Transverse colon (tissue), 4 donors: Measurements from ENCODE around the gene NWD2. TPM values are rescaled to one million over a fixed set of nuclear protein-coding genes. Genes with fewer than 3 reads are reported as not detected.
"Not testable (repeated sequence)": the region's sequence is repeated elsewhere in the genome, so short reads cannot be mapped to it uniquely, and the experiment has no call there.

Experiments
- DNase-seq: peaks from one replicate; pipeline ENCODE4 v3.0.0-alpha.2; 2019
- H3K27ac ChIP-seq, 4 donors: fragments of 200-600 bp; sonication (generic); 2 replicates each; pipeline ENCODE4 v1.5.1; 2016 to 2018; ENCODE audit warnings: inconsistent platforms in 4 of 4
- H3K27me3 ChIP-seq: fragments of 200-600 bp; sonication (generic); 2 replicates; pipeline ENCODE4 v1.5.1; 2017; ENCODE audit warnings: inconsistent platforms
- H3K36me3 ChIP-seq, 4 donors: fragments of 200-600 bp; sonication (generic); 2 replicates each; pipeline ENCODE4 v1.5.1; 2017 to 2019; ENCODE audit warnings: inconsistent platforms in 4 of 4
- H3K4me1 ChIP-seq, 4 donors: fragments of 200-600 bp; sonication (generic); 2 replicates each; pipeline ENCODE4 v1.5.1; 2017 to 2020; ENCODE audit warnings: inconsistent platforms in 4 of 4
- H3K4me3 ChIP-seq, 4 donors: fragments of 200-600 bp; sonication (generic); 1 replicate in 1 of 4; 2 replicates in 3 of 4; pipeline versions ENCODE4 v1.5.1 to v1.6.1; 2017 to 2019; ENCODE audit warnings: inconsistent platforms in 4 of 4
- H3K9me3 ChIP-seq, 2 donors: fragments of 200-600 bp; sonication (generic); 2 replicates each; pipeline ENCODE4 v1.5.1; 2017 to 2019; ENCODE audit warnings: inconsistent platforms in 2 of 2
- EP300 ChIP-seq: sonication (generic); formaldehyde crosslinking; IDR thresholded peaks from one replicate; pipeline ENCODE4 v1.6.1; 2017; ENCODE audit warnings: antibody characterized with exemption, low read depth
- POLR2A ChIP-seq: fragments of 450-650 bp; IDR thresholded peaks from one replicate; pipeline ENCODE4 v1.6.1; 2016; ENCODE audit warnings: antibody characterized with exemption, mild to moderate bottlenecking, moderate library complexity
- POLR2AphosphoS5 ChIP-seq, 3 donors: sonication (generic); formaldehyde crosslinking; IDR thresholded peaks; one replicate each; pipeline ENCODE4 v1.6.1; 2016; ENCODE audit warnings: antibody characterized with exemption in 3 of 3
- WGBS, 2 donors: methylation state at CpG; one replicate each; pipeline ENCODE4 v1.1.5; 2018; ENCODE audit warnings: low coverage in 1 of 2; 5-methylcytosine and 5-hydroxymethylcytosine counted together
- in situ Hi-C, 4 donors: fragments of 200-750 bp; cut with MboI; loops; one replicate each; pipeline versions ENCODE4 v1.15.0 to v1.15.1; 2017; ENCODE audit warnings: low sequenced_read_pairs in 3 of 4, low pct_ligation_motif_present in 1 of 4, low pct_unique_long_range_greater_than_20kb in 1 of 4
- intact Hi-C: fragments of 100-400 bp; cut with DNase I; formaldehyde crosslinking; loops from one replicate; pipeline ENCODE4 v1.15.1; 2023; ENCODE audit warnings: low total_unique reads
- total RNA-seq, 4 donors: library from RNA; depleted of rRNA; stranded (reverse); fragments of >200 nt; gene quantifications; one replicate each; pipeline ENCODE4 v1.1.0, GENCODE V29; 2016
- TF ChIP-seq, protein P1 (sequence below), 5 experiments: fragments of 200-600 bp in 3 of 5; fragments of 450-650 bp in 2 of 5; sonication (generic) in 3 of 5; IDR thresholded peaks; 1 replicate in 2 of 5; 2 replicates in 3 of 5; pipeline ENCODE4 v1.5.1; 2016 to 2017; ENCODE audit warnings: antibody characterized with exemption in 5 of 5, inconsistent platforms in 3 of 5, mild to moderate bottlenecking in 2 of 5, moderate library complexity in 1 of 5

The NWD2 gene
- total RNA-seq, 4 donors from 2014 or later, result 0.48 to 0.55 TPM; not detected in 2

DNA sequence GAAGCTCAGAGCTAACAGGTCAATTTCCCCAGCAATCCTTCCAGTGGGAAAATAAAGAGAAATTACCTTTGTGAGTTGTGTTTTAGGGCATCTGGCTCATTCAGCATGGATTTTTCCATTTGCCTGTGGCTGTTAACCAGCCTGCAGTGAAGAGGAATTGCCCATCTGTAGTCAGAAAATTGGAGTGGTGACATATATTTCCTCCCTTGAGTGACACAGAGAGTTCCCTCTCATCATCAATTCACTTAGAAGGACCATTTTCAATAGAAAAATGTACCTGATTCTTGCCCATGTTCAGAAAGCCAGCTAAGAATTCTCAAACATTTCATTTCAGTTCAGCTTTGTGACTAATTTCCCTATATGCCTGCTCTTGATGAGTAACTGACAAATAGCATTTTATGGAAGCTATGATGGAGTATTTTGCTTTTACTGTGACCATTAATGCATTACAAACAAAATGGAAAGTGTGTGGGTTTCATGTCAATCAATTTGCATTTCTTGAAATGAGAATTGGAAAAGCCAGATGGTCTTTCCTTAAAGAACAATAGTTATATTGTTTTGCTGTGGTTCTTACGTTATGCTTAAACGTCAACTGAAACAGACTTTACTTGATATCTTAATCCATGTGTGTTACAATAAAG lies 155.8 kb downstream of the NWD2 start:
- in situ Hi-C loops (no loop called here), intact Hi-C loops (no loop called here)
- TF ChIP-seq EP300, result no peak
- TF ChIP-seq, protein P1, sequence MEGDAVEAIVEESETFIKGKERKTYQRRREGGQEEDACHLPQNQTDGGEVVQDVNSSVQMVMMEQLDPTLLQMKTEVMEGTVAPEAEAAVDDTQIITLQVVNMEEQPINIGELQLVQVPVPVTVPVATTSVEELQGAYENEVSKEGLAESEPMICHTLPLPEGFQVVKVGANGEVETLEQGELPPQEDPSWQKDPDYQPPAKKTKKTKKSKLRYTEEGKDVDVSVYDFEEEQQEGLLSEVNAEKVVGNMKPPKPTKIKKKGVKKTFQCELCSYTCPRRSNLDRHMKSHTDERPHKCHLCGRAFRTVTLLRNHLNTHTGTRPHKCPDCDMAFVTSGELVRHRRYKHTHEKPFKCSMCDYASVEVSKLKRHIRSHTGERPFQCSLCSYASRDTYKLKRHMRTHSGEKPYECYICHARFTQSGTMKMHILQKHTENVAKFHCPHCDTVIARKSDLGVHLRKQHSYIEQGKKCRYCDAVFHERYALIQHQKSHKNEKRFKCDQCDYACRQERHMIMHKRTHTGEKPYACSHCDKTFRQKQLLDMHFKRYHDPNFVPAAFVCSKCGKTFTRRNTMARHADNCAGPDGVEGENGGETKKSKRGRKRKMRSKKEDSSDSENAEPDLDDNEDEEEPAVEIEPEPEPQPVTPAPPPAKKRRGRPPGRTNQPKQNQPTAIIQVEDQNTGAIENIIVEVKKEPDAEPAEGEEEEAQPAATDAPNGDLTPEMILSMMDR (IDR thresholded peaks at IDR 0.05), result no peak

GRCh38 chr4:37407938-37408826 lies 163.6 kb downstream of the NWD2 start:
- Histone ChIP-seq H3K4me1 (peaks cover 0 to 14% (median 8%) of the 10 kb centered on the region in 4 donors), H3K27ac (peak overlapping the region in 3 of 4 donors; percentile 60 to 68 (median 61))
- WGBS, 2 donors, result 30% methylated on average over 9 of the region's 9 CpGs; no CpG with 5 or more reads in 1 of the 2 donors
- H3K36me3 ChIP-seq, H3K4me3 ChIP-seq, intact Hi-C loops, H3K27me3 ChIP-seq, H3K9me3 ChIP-seq, in situ Hi-C loops: not testable (repeated sequence)
- DNase-seq, result peak; percentile 86

More for the DNA sequence above, 155.8 kb downstream of the NWD2 start:
- Histone ChIP-seq H3K9me3 (no peaks in the 10 kb centered on the region), H3K27me3 (no peaks in the 10 kb centered on the region), H3K4me3 (no peak overlapping the region), H3K4me1 (no peaks in the 10 kb centered on the region), H3K36me3 (no peaks in the 10 kb centered on the region), H3K27ac (no peak overlapping the region)
- 30 to 31% methylated on average over 2 of the region's 2 CpGs for WGBS, 2 donors
- no peak for DNase-seq

DNA sequence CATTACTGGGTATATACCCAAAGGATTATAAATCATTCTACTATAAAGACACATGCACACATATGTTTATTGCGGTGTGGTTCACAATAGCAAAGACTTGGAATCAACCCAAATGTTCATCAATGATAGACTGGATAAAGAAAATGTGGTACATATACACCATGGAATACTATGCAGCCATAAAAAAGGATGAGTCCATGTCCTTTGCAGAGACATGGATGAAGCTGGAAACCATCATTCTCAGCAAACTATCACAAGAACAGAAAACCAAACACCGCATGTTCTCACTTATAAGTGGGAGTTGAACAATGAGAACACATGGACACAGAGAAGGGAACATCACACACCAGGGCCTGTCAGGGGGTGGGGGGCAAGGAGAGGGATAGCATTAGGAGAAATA lies 169.1 kb downstream of the NWD2 start:
- H3K27me3 ChIP-seq, intact Hi-C loops, H3K4me1 ChIP-seq, H3K4me3 ChIP-seq, DNase-seq, in situ Hi-C loops, H3K36me3 ChIP-seq, H3K9me3 ChIP-seq, H3K27ac ChIP-seq: not testable (repeated sequence)
- 96 to 100% methylated on average over 1 to 2 of the region's 2 CpGs for WGBS, 2 donors

GRCh38 chr4:37415845-37416369 lies 171.4 kb downstream of the NWD2 start:
- in situ Hi-C loops (no loop called here), intact Hi-C loops (no loop called here)
- WGBS, 2 donors, result 92 to 93% methylated on average over 2 to 5 of the region's 5 CpGs
- H3K27me3 ChIP-seq, result no peaks in the 10 kb centered on the region
- TF ChIP-seq POLR2AphosphoS5 (IDR thresholded peaks at IDR 0.05) (no peak), POLR2A (no peak), EP300 (no peak)
- TF ChIP-seq, protein P1 (IDR thresholded peaks at IDR 0.05), result no peak
- no peak overlapping the region for H3K4me3 ChIP-seq
- H3K27ac ChIP-seq, result no peak overlapping the region
- H3K4me1 ChIP-seq, result no peaks in the 10 kb centered on the region
- H3K9me3 ChIP-seq, result no peaks in the 10 kb centered on the region
- no peaks in the 10 kb centered on the region for H3K36me3 ChIP-seq
- DNase-seq, result no peak

DNA sequence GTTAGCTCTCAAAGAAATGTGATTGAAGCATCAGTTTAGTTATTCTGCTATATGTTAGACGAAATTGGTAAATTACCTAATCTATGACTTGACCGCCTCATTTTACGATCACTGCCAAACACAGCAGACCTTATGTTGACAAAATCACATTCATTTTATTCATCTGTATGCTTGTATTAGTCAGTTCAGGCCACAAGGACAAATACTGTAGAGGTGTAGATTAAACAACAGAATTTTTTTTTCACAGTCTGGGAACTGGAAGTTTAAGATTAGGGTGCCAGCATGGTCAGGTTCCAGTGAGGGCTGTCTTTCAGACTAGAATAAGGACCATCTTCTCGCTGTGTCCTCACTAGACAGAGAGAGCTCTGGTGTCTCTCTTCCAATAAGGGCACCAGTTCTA lies 177.1 kb downstream of the NWD2 start:
- no peaks in the 10 kb centered on the region for H3K9me3 ChIP-seq
- WGBS, 2 donors, result 61 to 78% methylated on average over 4 of the region's 4 CpGs
- intact Hi-C loops (no loop called here), in situ Hi-C loops (no loop called here)
- H3K27ac ChIP-seq, result peak overlapping the region; percentile 26 to 46 (median 34)
- H3K36me3 ChIP-seq, result no peaks in the 10 kb centered on the region
- H3K27me3 ChIP-seq, result no peaks in the 10 kb centered on the region
- DNase-seq, result no peak
- H3K4me1 ChIP-seq, result peaks cover 0 to 12% (median 6%) of the 10 kb centered on the region in 4 donors
- TF ChIP-seq POLR2AphosphoS5 (IDR thresholded peaks at IDR 0.05) (no peak), POLR2A (no peak), EP300 (no peak)
- TF ChIP-seq, protein P1 (IDR thresholded peaks at IDR 0.05), result no peak
- H3K4me3 ChIP-seq, result no peak overlapping the region
